PFSK-1 (cell line): ENCODE measurements around the gene NMRK2.

Source experiments
- POLR2AphosphoS5 ChIP-seq: IDR thresholded peaks from 2 replicates; pipeline ENCODE4 v1.6.1; 2012; ENCODE audit warnings: low read depth, mild to moderate bottlenecking, control low read depth, low read length, moderate library complexity
- SIN3A ChIP-seq: IDR thresholded peaks from 2 replicates; pipeline ENCODE4 v1.6.1; 2012; ENCODE audit warnings: mild to moderate bottlenecking, low read length, moderate library complexity, borderline replicate concordance; ENCODE audit not compliant: insufficient read depth
- TAF1 ChIP-seq: IDR thresholded peaks from 2 replicates; pipeline ENCODE4 v1.6.1; 2012; ENCODE audit warnings: low read length, control low read depth, borderline replicate concordance; ENCODE audit not compliant: insufficient read depth
- TF ChIP-seq, protein P1 (sequence below), 2 experiments: IDR thresholded peaks; 2 replicates each; pipeline versions ENCODE4 v1.6.1 to v1.8.0; 2011 to 2012; ENCODE audit warnings: low read depth in 2 of 2, low read length in 2 of 2, control low read depth in 1 of 2, inconsistent platforms in 1 of 2, mild to moderate bottlenecking in 1 of 2, moderate library complexity in 1 of 2; ENCODE audit not compliant: insufficient read depth in 1 of 2

DNA sequence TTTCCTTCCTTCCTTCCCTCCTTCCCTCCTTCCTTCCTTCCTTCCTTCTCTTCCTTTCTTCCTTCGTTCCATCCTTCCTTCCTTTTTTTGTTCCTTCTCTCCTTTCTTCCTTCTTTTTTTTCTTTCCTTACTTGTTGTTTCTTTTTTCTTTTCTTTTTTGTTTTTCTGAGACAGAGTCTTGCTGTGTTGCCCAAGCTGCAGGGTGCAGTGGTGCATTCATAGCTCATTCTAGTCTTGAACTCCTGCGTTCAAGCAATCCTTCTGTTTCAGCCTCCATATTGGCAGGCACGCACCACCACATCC is 57.9 kb downstream of the NMRK2 start:
- no peak for TF ChIP-seq POLR2AphosphoS5
- no peak for TF ChIP-seq TAF1
- TF ChIP-seq SIN3A = no peak
- TF ChIP-seq, protein P1, sequence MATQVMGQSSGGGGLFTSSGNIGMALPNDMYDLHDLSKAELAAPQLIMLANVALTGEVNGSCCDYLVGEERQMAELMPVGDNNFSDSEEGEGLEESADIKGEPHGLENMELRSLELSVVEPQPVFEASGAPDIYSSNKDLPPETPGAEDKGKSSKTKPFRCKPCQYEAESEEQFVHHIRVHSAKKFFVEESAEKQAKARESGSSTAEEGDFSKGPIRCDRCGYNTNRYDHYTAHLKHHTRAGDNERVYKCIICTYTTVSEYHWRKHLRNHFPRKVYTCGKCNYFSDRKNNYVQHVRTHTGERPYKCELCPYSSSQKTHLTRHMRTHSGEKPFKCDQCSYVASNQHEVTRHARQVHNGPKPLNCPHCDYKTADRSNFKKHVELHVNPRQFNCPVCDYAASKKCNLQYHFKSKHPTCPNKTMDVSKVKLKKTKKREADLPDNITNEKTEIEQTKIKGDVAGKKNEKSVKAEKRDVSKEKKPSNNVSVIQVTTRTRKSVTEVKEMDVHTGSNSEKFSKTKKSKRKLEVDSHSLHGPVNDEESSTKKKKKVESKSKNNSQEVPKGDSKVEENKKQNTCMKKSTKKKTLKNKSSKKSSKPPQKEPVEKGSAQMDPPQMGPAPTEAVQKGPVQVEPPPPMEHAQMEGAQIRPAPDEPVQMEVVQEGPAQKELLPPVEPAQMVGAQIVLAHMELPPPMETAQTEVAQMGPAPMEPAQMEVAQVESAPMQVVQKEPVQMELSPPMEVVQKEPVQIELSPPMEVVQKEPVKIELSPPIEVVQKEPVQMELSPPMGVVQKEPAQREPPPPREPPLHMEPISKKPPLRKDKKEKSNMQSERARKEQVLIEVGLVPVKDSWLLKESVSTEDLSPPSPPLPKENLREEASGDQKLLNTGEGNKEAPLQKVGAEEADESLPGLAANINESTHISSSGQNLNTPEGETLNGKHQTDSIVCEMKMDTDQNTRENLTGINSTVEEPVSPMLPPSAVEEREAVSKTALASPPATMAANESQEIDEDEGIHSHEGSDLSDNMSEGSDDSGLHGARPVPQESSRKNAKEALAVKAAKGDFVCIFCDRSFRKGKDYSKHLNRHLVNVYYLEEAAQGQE (IDR thresholded peaks at IDR 0.05; ENCODE audit: insufficient read depth in 1 of 2, low read depth in 2 of 2, low read length in 2 of 2) = no peak
